ENCODE data around the gene RGMA.

RGMA gene

GRCh38 chr15:93088981-93089726 is at the start of gene RGMA:
RGMA (minus strand) TSS chr15:93089211; CDS start chr15:93088932, 279 bp downstream.
- no peak for DNase-seq

GRCh38 chr15:93136606-93137005 is 47.6 kb upstream of the RGMA start:
- DNase-seq: no peak

GRCh38 chr15:93135997-93136397 is 47.0 kb upstream of the RGMA start:
- DNase-seq: no peak

GRCh38 chr15:93135459-93135858 is 46.4 kb upstream of the RGMA start:
- no peak for DNase-seq

GRCh38 chr15:93131485-93132095 is 42.6 kb upstream of the RGMA start:
- DNase-seq: no peak

GRCh38 chr15:93129702-93130488 is 40.9 kb upstream of the RGMA start:
- no peak for DNase-seq

- no peak for DNase-seq
These were observed 38.3 kb upstream of the RGMA start for GRCh38 chr15:93127286-93127685.

GRCh38 chr15:93126599-93126998 is 37.6 kb upstream of the RGMA start:
- no peak for DNase-seq

GRCh38 chr15:93126148-93126547 is 37.1 kb upstream of the RGMA start:
- DNase-seq: no peak

GRCh38 chr15:93124126-93124525 is 35.1 kb upstream of the RGMA start:
- DNase-seq: no peak

- DNase-seq: no peak
These were observed 33.2 kb upstream of the RGMA start for GRCh38 chr15:93121973-93122910.

GRCh38 chr15:93121107-93121506 is 32.1 kb upstream of the RGMA start:
- DNase-seq: no peak

- no peak for DNase-seq
These were observed 29.9 kb upstream of the RGMA start for GRCh38 chr15:93118904-93119303.

GRCh38 chr15:93111451-93111850 is 22.4 kb upstream of the RGMA start:
- DNase-seq: no peak

- DNase-seq: no peak
These were observed 21.6 kb upstream of the RGMA start for GRCh38 chr15:93110502-93111040.

GRCh38 chr15:93109336-93110102 is 20.5 kb upstream of the RGMA start:
- DNase-seq: no peak

GRCh38 chr15:93107646-93108045 is 18.6 kb upstream of the RGMA start:
- DNase-seq: no peak

- no peak for DNase-seq
These were observed 16.5 kb upstream of the RGMA start for GRCh38 chr15:93105485-93105884.

GRCh38 chr15:93103823-93104222 is 14.8 kb upstream of the RGMA start:
- no peak for DNase-seq

- no peak for DNase-seq
These were observed 13.2 kb upstream of the RGMA start for GRCh38 chr15:93102211-93102610.

- DNase-seq: no peak
These were observed 4.8 kb upstream of the RGMA start for GRCh38 chr15:93093765-93094164.

- no peak for DNase-seq
These were observed 2.5 kb upstream of the RGMA start for GRCh38 chr15:93091465-93091864.
